Neural cell (in vitro differentiated cells): ENCODE measurements around the gene UNC45A. TPM values are rescaled to one million over a fixed set of nuclear protein-coding genes. Genes with fewer than 3 reads are reported as not detected.

ENCODE experiments used
- H2AFZ ChIP-seq: fragments of 200-600, 300-800 bp; sonication (generic), shearing (Covaris generic); 2 replicates; pipeline ENCODE4 v1.6.0; 2014; ENCODE audit warnings: low read depth, mild to moderate bottlenecking, antibody characterized with exemption, low read length, moderate library complexity
- H3F3A ChIP-seq: fragments of 200-600 bp; shearing (Covaris generic); 2 replicates; pipeline ENCODE4 v1.6.1; 2016; ENCODE audit warnings: mild to moderate bottlenecking, moderate library complexity, mixed read lengths, antibody characterized with exemption, low read length; ENCODE audit not compliant: insufficient read depth, poor library complexity, severe bottlenecking
- H3K27ac ChIP-seq: fragments of 200-600, 300-800 bp; sonication (generic), shearing (Covaris generic); 2 replicates; pipeline ENCODE4 v1.5.1; 2014; ENCODE audit warnings: mild to moderate bottlenecking, low read length, moderate library complexity
- H3K27me3 ChIP-seq: fragments of 300-800, 200-600 bp; sonication (generic), shearing (Covaris generic); 2 replicates; pipeline ENCODE4 v1.6.0; 2014; ENCODE audit warnings: mild to moderate bottlenecking, low read depth, low read length, moderate library complexity; ENCODE audit not compliant: insufficient read depth
- H3K36me3 ChIP-seq: fragments of 300-800, 200-600 bp; sonication (generic), shearing (Covaris generic); 2 replicates; pipeline ENCODE4 v1.5.1; 2014; ENCODE audit warnings: mild to moderate bottlenecking, antibody characterized with exemption, low read length, moderate library complexity; ENCODE audit not compliant: insufficient read depth
- H3K4me2 ChIP-seq: fragments of 300-800, 200-600 bp; sonication (generic), shearing (Covaris generic); 2 replicates; pipeline ENCODE4 v1.6.0; 2014; ENCODE audit warnings: mild to moderate bottlenecking, low read length
- H3K4me3 ChIP-seq: fragments of 300-800, 200-600 bp; sonication (generic), shearing (Covaris generic); 2 replicates; pipeline ENCODE4 v1.5.1; 2014; ENCODE audit warnings: mild to moderate bottlenecking, low read length, moderate library complexity
- H3K79me2 ChIP-seq: fragments of 200-600 bp; shearing (Covaris generic); replicated peaks from 2 replicates; pipeline ENCODE4 v1.6.0; 2014; ENCODE audit warnings: mild to moderate bottlenecking, low read length, moderate library complexity; ENCODE audit not compliant: insufficient read depth
- H3K9ac ChIP-seq: fragments of 300-800, 200-600 bp; sonication (generic), shearing (Covaris generic); 2 replicates; pipeline ENCODE4 v1.6.1; 2016; ENCODE audit warnings: mild to moderate bottlenecking, low read length, mixed read lengths
- H3K9me2 ChIP-seq: fragments of 200-600 bp; shearing (Covaris generic); 2 replicates; pipeline ENCODE4 v1.6.1; 2016; ENCODE audit warnings: mild to moderate bottlenecking, low read length, mixed read lengths; ENCODE audit not compliant: insufficient read depth
- H3K9me3 ChIP-seq: fragments of 200-600, 300-800 bp; sonication (generic), shearing (Covaris generic); 2 replicates; pipeline ENCODE4 v1.6.1; 2016; ENCODE audit warnings: mild to moderate bottlenecking, mixed run types, low read length, moderate library complexity, mixed read lengths
- H4K20me1 ChIP-seq: fragments of 200-600 bp; shearing (Covaris generic); 2 replicates; pipeline ENCODE4 v1.6.1; 2016; ENCODE audit warnings: mild to moderate bottlenecking, mixed run types; ENCODE audit not compliant: insufficient read depth
- CTCF ChIP-seq: fragments of 450-650 bp; IDR thresholded peaks from 2 replicates; pipeline ENCODE4 v1.5.1; 2014; ENCODE audit warnings: antibody characterized with exemption, mild to moderate bottlenecking, moderate library complexity; ENCODE audit not compliant: poor library complexity, severe bottlenecking
- EP300 ChIP-seq: fragments of 450-650 bp; conservative IDR thresholded peaks from 2 replicates; pipeline ENCODE4 v1.6.1; 2014; ENCODE audit warnings: antibody characterized with exemption, mild to moderate bottlenecking, moderate library complexity; ENCODE audit not compliant: poor library complexity, severe bottlenecking
- EZH2 ChIP-seq: fragments of 200-600, 300-800 bp; shearing (Covaris generic), sonication (generic); IDR thresholded peaks from 2 replicates; pipeline ENCODE4 v1.6.1; 2014; ENCODE audit warnings: antibody characterized with exemption, low read length, borderline replicate concordance, mild to moderate bottlenecking; ENCODE audit not compliant: insufficient read depth, poor library complexity, severe bottlenecking
- MXI1 ChIP-seq: fragments of 450-650 bp; conservative IDR thresholded peaks from 2 replicates; pipeline ENCODE4 v1.6.1; 2014; ENCODE audit warnings: antibody characterized with exemption, mild to moderate bottlenecking; ENCODE audit not compliant: poor library complexity, severe bottlenecking
- POLR2AphosphoS5 ChIP-seq: IDR thresholded peaks from 2 replicates; pipeline ENCODE4 v1.6.1; 2012
- RAD21 ChIP-seq: fragments of 450-650 bp; conservative IDR thresholded peaks from 2 replicates; pipeline ENCODE4 v1.6.1; 2014; ENCODE audit warnings: antibody characterized with exemption, mild to moderate bottlenecking, moderate library complexity
- REST ChIP-seq: IDR thresholded peaks from 2 replicates; pipeline ENCODE4 v1.6.1; 2012; ENCODE audit warnings: borderline replicate concordance
- SMC3 ChIP-seq: fragments of 450-650 bp; conservative IDR thresholded peaks from 2 replicates; pipeline ENCODE4 v1.6.1; 2014; ENCODE audit warnings: antibody characterized with exemption, mild to moderate bottlenecking, moderate library complexity; ENCODE audit not compliant: poor library complexity
- TAF1 ChIP-seq: IDR thresholded peaks from 2 replicates; pipeline ENCODE4 v1.6.1; 2012; ENCODE audit warnings: low read depth
- polyA plus RNA-seq: library from polyadenylated mRNA; depleted of rRNA; stranded (reverse); fragments of >200 nt; gene quantifications from 2 replicates; pipeline ENCODE4 v1.2.3, GENCODE V29; 2014

UNC45A gene
- polyA plus RNA-seq, 1 donor from 2014 or later = 41.3 TPM

GRCh38 chr15:90917569-90917968 lies 17.5 kb upstream of the UNC45A start:
- H3F3A ChIP-seq = no peaks in the 10 kb centered on the region
- H3K27ac ChIP-seq = no peak overlapping the region
- H3K9me2 ChIP-seq = no peaks in the 10 kb centered on the region
- H3K36me3 ChIP-seq = no peaks in the 10 kb centered on the region
- TF ChIP-seq MXI1 = no peak
- TF ChIP-seq REST = no peak
- no peak for TF ChIP-seq EP300
- no peak for TF ChIP-seq RAD21
- TF ChIP-seq POLR2AphosphoS5 = no peak
- no peak for TF ChIP-seq TAF1
- TF ChIP-seq EZH2 = no peak
- no peak for TF ChIP-seq SMC3
- TF ChIP-seq CTCF = no peak
- H4K20me1 ChIP-seq = no peaks in the 10 kb centered on the region
- no peak overlapping the region for H3K4me3 ChIP-seq
- H3K4me2 ChIP-seq = no peak overlapping the region
- H3K9me3 ChIP-seq = no peaks in the 10 kb centered on the region
- no peaks in the 10 kb centered on the region for H3K79me2 ChIP-seq
- no peak overlapping the region for H3K9ac ChIP-seq
- no peaks in the 10 kb centered on the region for H3K27me3 ChIP-seq
- no peak overlapping the region for H2AFZ ChIP-seq

GRCh38 chr15:90918034-90918788 lies 16.9 kb upstream of the UNC45A start:
- H3K27ac ChIP-seq = no peak overlapping the region
- H3K9me3 ChIP-seq = no peaks in the 10 kb centered on the region
- no peak overlapping the region for H3K4me2 ChIP-seq
- no peak overlapping the region for H2AFZ ChIP-seq
- no peak overlapping the region for H3K9ac ChIP-seq
- H3F3A ChIP-seq = no peaks in the 10 kb centered on the region
- TF ChIP-seq CTCF (no peak), MXI1 (no peak), EZH2 (no peak), EP300 (no peak), TAF1 (no peak), RAD21 (no peak), POLR2AphosphoS5 (no peak), SMC3 (no peak), REST (no peak)
- H3K27me3 ChIP-seq = no peaks in the 10 kb centered on the region
- H4K20me1 ChIP-seq = no peaks in the 10 kb centered on the region
- no peaks in the 10 kb centered on the region for H3K36me3 ChIP-seq
- no peak overlapping the region for H3K4me3 ChIP-seq
- H3K9me2 ChIP-seq = no peaks in the 10 kb centered on the region
- H3K79me2 ChIP-seq = no peaks in the 10 kb centered on the region
